HepG2 (cell line): ENCODE measurements around the gene SNAP47. TPM values are rescaled to one million over a fixed set of nuclear protein-coding genes. Genes with fewer than 3 reads are reported as not detected.

ENCODE experiments used
- ATAC-seq: fragments of 200-7000 bp; cut with Tn5 transposase; 3 replicates; pipeline ENCODE4 v1.9.1; 2020; ENCODE audit warnings: mild to moderate bottlenecking, moderate library complexity
- BruUV-seq: library from RNA; stranded (reverse); fragments of 400-500 nt; replicated peaks from 2 replicates; lab custom pipeline; 2021; lab: Mats Ljungman, UMichigan
- CTCF ChIA-PET: fragments of 300-600 bp; formaldehyde crosslinking; extraction: SDS; loops from one replicate; lab custom pipeline; 2021; ENCODE audit warnings: low total read pairs, inconsistent platforms, low intra/inter-chr PET ratio; lab: Yijun Ruan, JAX
- POLR2A ChIA-PET: fragments of 350-600 bp; sonication (Branson Sonifier 250); formaldehyde crosslinking; loops from one replicate; lab custom pipeline; 2020; ENCODE audit warnings: antibody characterized with exemption, inconsistent platforms; lab: Yijun Ruan, JAX
- DNase-seq: peaks from one replicate; pipeline ENCODE4 v3.0.0-alpha.2; 2015; ENCODE audit warnings: low spot score
- FAIRE-seq: peaks from 3 replicates; lab custom pipeline; 2011; peaks lifted over from hg19 to GRCh38; lab: Jason Lieb, UNC
- H2AFZ ChIP-seq: one replicate; pipeline ENCODE4 v1.6.1; 2011; ENCODE audit warnings: low read length, inconsistent platforms
- H3K27ac ChIP-seq: fragments of 300-600 bp; 3 replicates; pipeline ENCODE4 v1.8.0; 2011; ENCODE audit warnings: mixed run types, mild to moderate bottlenecking, mixed read lengths, low read length, inconsistent platforms; ENCODE audit not compliant: insufficient read depth; ENCODE audit errors: extremely low read length
- H3K27me3 ChIP-seq, 2 experiments: fragments of 200-600 bp in 1 of 2; 2 replicates in 1 of 2; 3 replicates in 1 of 2; pipeline versions ENCODE4 v1.6.0 to v1.8.0; 2011; ENCODE audit warnings: low read length in 2 of 2, mild to moderate bottlenecking in 2 of 2, moderate library complexity in 2 of 2, inconsistent platforms in 1 of 2; ENCODE audit not compliant: insufficient read depth in 2 of 2, control insufficient read depth in 1 of 2
- H3K36me3 ChIP-seq, 2 experiments: fragments of 200-600 bp in 1 of 2; replicated peaks in 1 of 2; 2 replicates in 1 of 2; 3 replicates in 1 of 2; pipeline versions ENCODE4 v1.5.1 to v1.8.0; 2011; ENCODE audit warnings: low read length in 2 of 2, inconsistent platforms in 1 of 2; ENCODE audit not compliant: insufficient read depth in 2 of 2, control insufficient read depth in 1 of 2
- H3K4me1 ChIP-seq: 2 replicates; pipeline ENCODE4 v1.5.1; 2012; ENCODE audit warnings: low read length, inconsistent platforms; ENCODE audit not compliant: insufficient read depth
- H3K4me2 ChIP-seq: 2 replicates; pipeline ENCODE4 v1.6.0; 2011; ENCODE audit warnings: low read depth, low read length, inconsistent platforms
- H3K4me3 ChIP-seq, 3 experiments: fragments of 200-600 bp in 1 of 3; sonication (generic), shearing (Covaris generic) in 1 of 3; replicated peaks in 1 of 3; 2 replicates each; pipeline ENCODE4 v1.5.1; 2011 to 2016; ENCODE audit warnings: low read length in 3 of 3, inconsistent platforms in 2 of 3, low read depth in 2 of 3, mild to moderate bottlenecking in 2 of 3, control low read depth in 1 of 3, mixed read lengths in 1 of 3; ENCODE audit not compliant: insufficient read depth in 1 of 3
- H3K79me2 ChIP-seq: one replicate; pipeline ENCODE4 v1.6.1; 2011; ENCODE audit warnings: low read length, inconsistent platforms; ENCODE audit not compliant: insufficient read depth
- H3K9ac ChIP-seq: 2 replicates; pipeline ENCODE4 v1.6.0; 2011; ENCODE audit warnings: mild to moderate bottlenecking, low read depth, low read length, inconsistent platforms; ENCODE audit not compliant: insufficient read depth
- H3K9me3 ChIP-seq: 2 replicates; pipeline ENCODE4 v1.5.1; 2012; ENCODE audit warnings: mild to moderate bottlenecking, low read length
- H4K20me1 ChIP-seq: 2 replicates; pipeline ENCODE4 v1.6.0; 2011; ENCODE audit warnings: inconsistent platforms, mild to moderate bottlenecking, low read length, moderate library complexity; ENCODE audit not compliant: insufficient read depth
- CREB1 ChIP-seq, 2 experiments: fragments of 450-650 bp in 1 of 2; IDR thresholded peaks; 2 replicates each; pipeline ENCODE4 v1.6.1; 2016 to 2017; ENCODE audit warnings: control low read depth in 1 of 2, mild to moderate bottlenecking in 1 of 2, missing compliant biosample characterization in 1 of 2, missing genetic modification characterization in 1 of 2
- FOXA1 ChIP-seq, 2 experiments: fragments of 450-650 bp in 1 of 2; sonication (generic) in 1 of 2; formaldehyde crosslinking in 1 of 2; IDR thresholded peaks; 2 replicates each; pipeline versions ENCODE4 v1.4.0 to v1.6.1; 2016 to 2020; ENCODE audit warnings: missing genetic modification reagents in 1 of 2
- MTF1 ChIP-seq: sonication (generic); formaldehyde crosslinking; IDR thresholded peaks from 2 replicates; pipeline ENCODE4 v1.5.0; 2020; ENCODE audit warnings: missing genetic modification reagents
- RNF219 ChIP-seq: sonication (generic); formaldehyde crosslinking; IDR thresholded peaks from 2 replicates; pipeline ENCODE4 v1.5.0; 2020; ENCODE audit warnings: mild to moderate bottlenecking, missing genetic modification reagents
- ZFP1 ChIP-seq: IDR thresholded peaks from 2 replicates; pipeline ENCODE4 v1.6.1; 2016
- ZNF407 ChIP-seq: sonication (generic); formaldehyde crosslinking; IDR thresholded peaks from one replicate; pipeline ENCODE4 v1.5.1; 2020; ENCODE audit warnings: mild to moderate bottlenecking, missing genetic modification reagents; ENCODE audit errors: not compliant biosample characterization
- WGBS: methylation state at CpG from one replicate; pipeline ENCODE4 v1.1.6; 2017; ENCODE audit warnings: low lambda C conversion rate; 5-methylcytosine and 5-hydroxymethylcytosine counted together
- in situ Hi-C: cut with HindIII; loops from 2 replicates; pipeline ENCODE4 v1.10.0; 2017; ENCODE audit warnings: low pct_unique_long_range_greater_than_20kb; ENCODE audit not compliant: extremely low pct_ligation_motif_present
- intact Hi-C: fragments of 100-400 bp; cut with micrococcal nuclease; formaldehyde crosslinking; loops from one replicate; pipeline ENCODE4 v1.10.0; 2022; ENCODE audit not compliant: unreplicated experiment
- polyA plus RNA-seq, 8 experiments: library from polyadenylated mRNA; depleted of rRNA in 3 of 8; stranded (reverse) in 7 of 8; unstranded in 1 of 8; fragments of >200 nt; fragmentation: Illumina TruSeq in 4 of 8; extraction: Trizol in 4 of 8; gene quantifications; 2 replicates each; pipeline versions ENCODE4 v1.2.1 to v1.2.3, GENCODE V29; 2011 to 2016; ENCODE audit warnings: low read depth in 4 of 8, missing spikeins in 1 of 8, mixed read lengths in 1 of 8; ENCODE audit not compliant: insufficient read depth in 1 of 8
- total RNA-seq, 5 experiments: library from RNA; depleted of rRNA; stranded (reverse); fragments of >200 nt; fragmentation: Illumina TruSeq; extraction: Trizol; gene quantifications; 2 replicates each; pipeline ENCODE4 v1.2.3, GENCODE V29; 2016; ENCODE audit warnings: low read depth in 1 of 5

The SNAP47 gene
- total and polyA plus RNA-seq, 2 of the 13 experiments (the other 11 are each of a cell fraction or from before 2014, with no cell fraction given) = 13.6 to 25.1 TPM

GRCh38 chr1:227798078-227798802, 63.0 kb downstream of the SNAP47 start:
- H2AFZ ChIP-seq = no peak overlapping the region
- no peak for FAIRE-seq
- ATAC-seq = no peak
- in situ Hi-C loops = no loop called here
- intact Hi-C loops = no loop called here
- TF ChIP-seq CREB1 (IDR thresholded peaks at IDR 0.05) = peak; percentile 24; the same call in 1 of the 2 replicates
- no peak for TF ChIP-seq CREB1 (CRISPR knock-in tag; IDR thresholded peaks at IDR 0.05)
- TF ChIP-seq ZFP1 (CRISPR knock-in tag) = no peak
- no peak overlapping the region for H3K4me2 ChIP-seq
- H3K79me2 ChIP-seq = no peaks in the 10 kb centered on the region
- no peaks in the 10 kb centered on the region for H3K36me3 ChIP-seq
- POLR2A ChIA-PET = no interaction called here
- WGBS = 3% methylated on average over 8 of the region's 16 CpGs
- no TSS peak for BruUV-seq
- H3K9ac ChIP-seq = no peak overlapping the region
- peaks cover 7 to 34% of the 10 kb centered on the region in 2 experiments; a peak in 4 of 5 replicates for H3K27me3 ChIP-seq
- H3K4me3 ChIP-seq = no peak overlapping the region
- CTCF ChIA-PET = no interaction called here
- no peaks in the 10 kb centered on the region for H3K9me3 ChIP-seq
- H3K4me1 ChIP-seq = no peaks in the 10 kb centered on the region
- DNase-seq = no peak
- no peaks in the 10 kb centered on the region for H4K20me1 ChIP-seq
- H3K27ac ChIP-seq = no peak overlapping the region

GRCh38 chr1:227799756-227800155, 64.5 kb downstream of the SNAP47 start:
- H3K9ac ChIP-seq = no peak overlapping the region
- BruUV-seq = no TSS peak
- 5% methylated on average over 1 of the region's 1 CpG for WGBS
- no peak for DNase-seq
- H3K27ac ChIP-seq = no peak overlapping the region
- H3K4me3 ChIP-seq = no peak overlapping the region
- H3K4me2 ChIP-seq = no peak overlapping the region
- FAIRE-seq = no peak
- no peaks in the 10 kb centered on the region for H3K79me2 ChIP-seq
- no peaks in the 10 kb centered on the region for H3K36me3 ChIP-seq
- H3K9me3 ChIP-seq = no peaks in the 10 kb centered on the region
- no peaks in the 10 kb centered on the region for H3K4me1 ChIP-seq
- in situ Hi-C loops (no loop called here), intact Hi-C loops (loop anchor here (10.0 kb wide), 1 partner anchor 1045 kb away; no protein-coding TSS in a partner anchor)
- H4K20me1 ChIP-seq = no peaks in the 10 kb centered on the region
- H2AFZ ChIP-seq = no peak overlapping the region
- ChIA-PET POLR2A (no interaction called here), CTCF (no interaction called here)
- peaks cover 5 to 25% of the 10 kb centered on the region in 2 experiments; a peak in 4 of 5 replicates for H3K27me3 ChIP-seq
- ATAC-seq = no peak
- TF ChIP-seq MTF1 (CRISPR knock-in tag) (no peak), RNF219 (CRISPR knock-in tag) (no peak), ZNF407 (CRISPR knock-in tag) (no peak), FOXA1 (IDR thresholded peaks at IDR 0.05) (no peak), FOXA1 (CRISPR knock-in tag; IDR thresholded peaks at IDR 0.05) (no peak)
